Natural killer cell treated with Interleukin-12 subunit alpha and Interleukin-12 subunit beta and Interleukin-15 and Interleukin-18, amount 100 ng/mL, for 72 hours (primary cell): ENCODE measurements around the gene SDHB. TPM values are rescaled to one million over a fixed set of nuclear protein-coding genes. Genes with fewer than 3 reads are reported as not detected.
A peak's percentile ranks its signal among the peaks of the same experiment; 100 is the strongest.
"Not testable (repeated sequence)": the region's sequence is repeated elsewhere in the genome, so short reads cannot be mapped to it uniquely, and the experiment has no call there.

Source experiments
- ATAC-seq, 2 donors: fragments of 150-1000 bp; cut with Tn5 transposase in 1 of 2; sonication (Bioruptor Pico), chemical (Tn5 transposase) in 1 of 2; 2 replicates each; pipeline ENCODE4 v1.10.0; 2021
- DNase-seq: peaks from one replicate; pipeline ENCODE4 v3.0.0; 2022; ENCODE audit warnings: low spot score
- H3K27ac Mint-ChIP-seq, 2 donors: 1 replicate in 1 of 2; 2 replicates in 1 of 2; pipeline ENCODE4 v1.8.0; 2022; ENCODE audit warnings: mixed read lengths in 2 of 2, mild to moderate bottlenecking in 1 of 2, moderate library complexity in 1 of 2
- H3K27me3 Mint-ChIP-seq, 2 donors: 1 replicate in 1 of 2; 2 replicates in 1 of 2; pipeline ENCODE4 v1.8.0; 2022; ENCODE audit warnings: mixed read lengths in 2 of 2
- H3K36me3 Mint-ChIP-seq: one replicate; pipeline ENCODE4 v1.8.0; 2022; ENCODE audit warnings: mixed read lengths
- H3K4me1 Mint-ChIP-seq, 2 donors: 1 replicate in 1 of 2; 2 replicates in 1 of 2; pipeline ENCODE4 v1.8.0; 2022; ENCODE audit warnings: low read depth in 2 of 2, mixed read lengths in 2 of 2, mild to moderate bottlenecking in 1 of 2
- H3K4me3 Mint-ChIP-seq: one replicate; pipeline ENCODE4 v1.8.0; 2022; ENCODE audit warnings: mixed read lengths
- H3K9me3 Mint-ChIP-seq: 2 replicates; pipeline ENCODE4 v1.8.0; 2022; ENCODE audit warnings: mixed read lengths
- total RNA-seq, 2 donors: library from RNA; stranded (reverse); gene quantifications; one replicate each; pipeline ENCODE4 v1.2.3, GENCODE V29; 2022

Gene SDHB
- total RNA-seq, 2 donors from 2014 or later, result 92.1 to 106 TPM

- Mint-ChIP-seq H3K4me3 (no peak overlapping the region), H3K36me3 (no peaks in the 10 kb centered on the region), H3K9me3 (no peaks in the 10 kb centered on the region), H3K27ac (no peak overlapping the region), H3K4me1 (peaks cover 0 to 3% of the 10 kb centered on the region in 2 donors), H3K27me3 (peaks cover 0 to 4% of the 10 kb centered on the region in 2 donors)
- no peak for DNase-seq
- ATAC-seq, result no peak
Observed at GRCh38 chr1:17067069-17067426, 13.2 kb upstream of the SDHB start.

- Mint-ChIP-seq H3K9me3 (no peaks in the 10 kb centered on the region), H3K4me3 (no peak overlapping the region), H3K36me3 (no peaks in the 10 kb centered on the region), H3K27ac (no peak overlapping the region), H3K27me3 (peaks cover 0 to 10% of the 10 kb centered on the region in 2 donors), H3K4me1 (peaks cover 0 to 3% of the 10 kb centered on the region in 2 donors)
- ATAC-seq (no peak), DNase-seq (no peak)
Observed at GRCh38 chr1:17066361-17067068, 12.7 kb upstream of the SDHB start.

GRCh38 chr1:17065666-17066065 is 11.8 kb upstream of the SDHB start:
- ATAC-seq (no peak), DNase-seq (no peak)
- Mint-ChIP-seq H3K4me1 (peaks cover 0 to 3% of the 10 kb centered on the region in 2 donors), H3K27ac (no peak overlapping the region), H3K4me3 (no peak overlapping the region), H3K36me3 (no peaks in the 10 kb centered on the region), H3K9me3 (no peaks in the 10 kb centered on the region), H3K27me3 (peaks cover 0 to 11% of the 10 kb centered on the region in 2 donors)

- H3K27ac Mint-ChIP-seq, result peak overlapping the region in 1 of 2 donors; percentile 12
- H3K27me3 Mint-ChIP-seq, result peaks cover 8 to 17% of the 10 kb centered on the region in 2 donors
- not testable (repeated sequence) for H3K9me3 Mint-ChIP-seq, H3K4me3 Mint-ChIP-seq, H3K4me1 Mint-ChIP-seq, H3K36me3 Mint-ChIP-seq, ATAC-seq, DNase-seq
Observed at GRCh38 chr1:17062751-17063150, 8.9 kb upstream of the SDHB start.

- no peaks in the 10 kb centered on the region for H3K9me3 Mint-ChIP-seq
- H3K36me3 Mint-ChIP-seq, result no peaks in the 10 kb centered on the region
- no peak overlapping the region for H3K4me3 Mint-ChIP-seq
- ATAC-seq (no peak), DNase-seq (no peak)
- peak overlapping the region in 1 of 2 donors; percentile 12 for H3K27ac Mint-ChIP-seq
- H3K27me3 Mint-ChIP-seq, result peaks cover 8 to 17% of the 10 kb centered on the region in 2 donors
- H3K4me1 Mint-ChIP-seq, result peaks cover 0 to 3% of the 10 kb centered on the region in 2 donors
Observed at GRCh38 chr1:17061892-17062291, 8.1 kb upstream of the SDHB start.

- Mint-ChIP-seq H3K36me3 (no peaks in the 10 kb centered on the region), H3K27me3 (peaks cover 8 to 17% of the 10 kb centered on the region in 2 donors), H3K9me3 (no peaks in the 10 kb centered on the region), H3K4me1 (no peaks in the 10 kb centered on the region), H3K27ac (no peak overlapping the region), H3K4me3 (no peak overlapping the region)
- DNase-seq (no peak), ATAC-seq (no peak)
Observed at GRCh38 chr1:17061486-17061885, 7.7 kb upstream of the SDHB start.

- no peak for ATAC-seq
- H3K27ac Mint-ChIP-seq, result no peak overlapping the region
- H3K9me3 Mint-ChIP-seq, result no peaks in the 10 kb centered on the region
- H3K4me1 Mint-ChIP-seq, result peaks cover 0 to 2% of the 10 kb centered on the region in 2 donors
- no peak for DNase-seq
- no peak overlapping the region for H3K4me3 Mint-ChIP-seq
- H3K36me3 Mint-ChIP-seq, result no peaks in the 10 kb centered on the region
- H3K27me3 Mint-ChIP-seq, result peaks cover 8 to 17% of the 10 kb centered on the region in 2 donors
Observed at GRCh38 chr1:17060306-17060749, 6.5 kb upstream of the SDHB start.

GRCh38 chr1:17059391-17060305 is 5.8 kb upstream of the SDHB start:
- Mint-ChIP-seq H3K27ac (no peak overlapping the region), H3K4me3 (no peak overlapping the region), H3K27me3 (peaks cover 8 to 17% of the 10 kb centered on the region in 2 donors), H3K9me3 (no peaks in the 10 kb centered on the region), H3K4me1 (peaks cover 0 to 4% of the 10 kb centered on the region in 2 donors), H3K36me3 (no peaks in the 10 kb centered on the region)
- DNase-seq (no peak), ATAC-seq (peak; percentile 80 to 81)

- H3K36me3 Mint-ChIP-seq, result no peaks in the 10 kb centered on the region
- no peaks in the 10 kb centered on the region for H3K9me3 Mint-ChIP-seq
- no peak overlapping the region for H3K4me3 Mint-ChIP-seq
- H3K27me3 Mint-ChIP-seq, result peaks cover 8% of the 10 kb centered on the region in 2 donors
- no peak for DNase-seq
- peaks cover 17 to 21% of the 10 kb centered on the region in 2 donors for H3K4me1 Mint-ChIP-seq
- ATAC-seq, result no peak
- H3K27ac Mint-ChIP-seq, result no peak overlapping the region
Observed at GRCh38 chr1:17056551-17056950, 2.7 kb upstream of the SDHB start.

GRCh38 chr1:17055801-17056200 is 2.0 kb upstream of the SDHB start:
- Mint-ChIP-seq H3K36me3 (peaks cover 6% of the 10 kb centered on the region), H3K4me1 (peaks cover 20 to 27% of the 10 kb centered on the region in 2 donors), H3K27ac (peak overlapping the region in 1 of 2 donors; percentile 39), H3K9me3 (no peaks in the 10 kb centered on the region), H3K27me3 (peaks cover 6 to 8% of the 10 kb centered on the region in 2 donors), H3K4me3 (no peak overlapping the region)
- DNase-seq, result no peak
- no peak for ATAC-seq

- no peak for ATAC-seq
- Mint-ChIP-seq H3K4me3 (peak overlapping the region; percentile 99), H3K9me3 (no peaks in the 10 kb centered on the region), H3K36me3 (peaks cover 6% of the 10 kb centered on the region), H3K27me3 (peaks cover 3% of the 10 kb centered on the region in 2 donors), H3K4me1 (peaks cover 20 to 27% of the 10 kb centered on the region in 2 donors), H3K27ac (peak overlapping the region; percentile 89 to 96)
- DNase-seq, result no peak
Observed at GRCh38 chr1:17053086-17053684, 647 bp downstream of the SDHB start.

GRCh38 chr1:17052641-17053040 is 1.2 kb downstream of the SDHB start:
- Mint-ChIP-seq H3K9me3 (no peaks in the 10 kb centered on the region), H3K27me3 (no peaks in the 10 kb centered on the region), H3K36me3 (peaks cover 6% of the 10 kb centered on the region), H3K27ac (peak overlapping the region; percentile 89 to 96), H3K4me1 (peaks cover 24 to 27% of the 10 kb centered on the region in 2 donors), H3K4me3 (peak overlapping the region; percentile 99)
- ATAC-seq (no peak), DNase-seq (no peak)

- Mint-ChIP-seq H3K9me3 (no peaks in the 10 kb centered on the region), H3K4me1 (peaks cover 24 to 27% of the 10 kb centered on the region in 2 donors), H3K27ac (peak overlapping the region in 1 of 2 donors; percentile 89), H3K4me3 (no peak overlapping the region), H3K36me3 (peaks cover 6% of the 10 kb centered on the region), H3K27me3 (no peaks in the 10 kb centered on the region)
- DNase-seq (no peak), ATAC-seq (no peak)
Observed at GRCh38 chr1:17052038-17052437, 1.8 kb downstream of the SDHB start.
